HG03175 (cell line): ENCODE results near the gene OPRD1.

Experiments
- ATAC-seq: cut with Tn5 transposase; IDR thresholded peaks from one replicate; pipeline ENCODE4 v1.9.1; 2021; ENCODE audit warnings: mild to moderate bottlenecking, moderate library complexity; ENCODE audit not compliant: unreplicated experiment

Gene OPRD1

DNA sequence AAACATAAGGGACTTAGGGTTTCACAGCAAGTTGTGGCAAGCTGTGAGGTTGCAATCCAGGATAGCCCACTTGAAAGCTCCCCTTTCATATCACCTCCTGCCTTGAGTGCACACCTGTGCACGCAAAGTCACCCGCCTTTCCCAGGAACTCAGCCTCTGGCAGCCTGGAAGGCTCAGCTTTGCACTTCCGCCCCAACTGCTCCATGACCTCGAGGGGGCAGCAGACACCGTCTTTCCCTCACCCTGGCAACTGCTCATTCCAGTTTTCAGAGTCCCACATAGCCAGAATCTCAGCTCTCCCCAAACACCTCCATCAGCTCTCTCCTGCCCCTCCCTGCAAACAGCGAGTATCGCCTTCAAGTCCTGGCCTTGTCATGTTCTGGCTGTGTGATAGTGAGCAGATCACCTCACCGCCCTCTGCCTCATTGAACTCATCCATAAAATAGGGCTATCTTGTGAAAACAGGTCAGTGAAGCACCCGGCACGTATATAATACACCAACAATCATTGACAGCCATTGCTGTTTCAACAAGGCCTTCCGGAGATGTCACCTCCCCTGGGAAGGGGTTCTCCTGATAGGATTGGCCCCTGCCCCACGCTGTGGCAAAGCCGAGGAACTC lies 70.1 kb downstream of the OPRD1 start:
- no peak for ATAC-seq

GRCh38 chr1:28883242-28883616 lies 71.3 kb downstream of the OPRD1 start:
- no peak for ATAC-seq

- no peak for ATAC-seq
These were observed 73.5 kb downstream of the OPRD1 start for GRCh38 chr1:28885472-28885877.

DNA sequence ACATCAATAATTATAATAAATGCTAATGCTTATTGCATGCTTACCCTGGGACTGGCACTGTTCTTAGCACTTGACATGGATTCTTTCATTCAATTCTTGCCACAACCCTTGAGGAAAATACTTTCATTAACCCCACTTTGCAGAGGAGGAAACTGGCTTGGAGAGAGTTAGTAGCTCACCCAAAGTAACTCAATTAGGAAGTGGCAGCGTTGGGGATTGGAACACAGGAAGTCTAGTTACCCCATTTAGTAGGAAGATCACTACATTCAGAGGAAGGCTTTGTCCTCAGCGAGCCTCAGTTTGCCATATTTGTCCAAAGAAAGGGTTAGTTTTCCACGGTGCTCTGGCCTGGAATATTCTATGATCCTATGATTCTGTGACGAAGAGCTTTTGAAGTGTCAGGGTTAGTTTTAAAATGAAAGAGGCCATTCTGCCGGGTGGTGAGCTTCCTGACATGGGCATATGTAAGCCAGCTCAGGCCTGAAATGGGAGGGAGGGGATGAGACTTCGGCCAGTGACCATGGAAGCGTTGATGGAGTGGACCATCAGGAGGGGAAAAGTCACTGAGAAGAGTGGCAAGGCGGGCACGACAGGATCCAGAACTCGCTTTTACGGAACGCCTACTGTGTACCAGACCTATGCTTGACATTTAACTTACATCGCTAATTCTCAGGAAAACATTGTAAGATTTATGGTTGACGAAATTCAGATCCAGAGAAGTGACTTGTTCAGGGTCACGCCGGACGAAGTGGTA lies 74.2 kb downstream of the OPRD1 start:
- no peak for ATAC-seq

- ATAC-seq: peak; percentile 75
These were observed 74.9 kb downstream of the OPRD1 start for GRCh38 chr1:28886731-28887418.

DNA sequence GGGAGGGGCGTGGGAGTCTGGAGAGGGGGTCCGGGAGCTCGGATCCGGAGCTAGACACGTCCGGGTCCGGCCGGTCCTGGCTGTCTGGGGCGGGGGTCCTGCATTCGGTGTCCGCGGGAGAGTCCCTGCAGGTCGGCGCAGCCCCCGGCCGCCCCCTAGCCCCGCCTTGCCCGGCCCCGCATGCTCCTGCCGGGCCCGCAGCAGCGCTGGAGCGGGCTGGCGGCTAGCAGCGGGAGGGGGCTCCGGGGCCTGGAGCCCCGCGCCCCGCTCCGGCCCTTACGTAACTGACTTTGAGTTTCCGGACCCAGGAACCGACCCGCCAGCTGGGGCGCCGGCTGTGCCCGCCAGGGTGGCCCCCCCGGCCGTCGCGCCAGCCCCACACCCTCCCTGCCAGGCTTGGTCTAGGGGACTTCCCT lies 75.5 kb downstream of the OPRD1 start:
- no peak for ATAC-seq

DNA sequence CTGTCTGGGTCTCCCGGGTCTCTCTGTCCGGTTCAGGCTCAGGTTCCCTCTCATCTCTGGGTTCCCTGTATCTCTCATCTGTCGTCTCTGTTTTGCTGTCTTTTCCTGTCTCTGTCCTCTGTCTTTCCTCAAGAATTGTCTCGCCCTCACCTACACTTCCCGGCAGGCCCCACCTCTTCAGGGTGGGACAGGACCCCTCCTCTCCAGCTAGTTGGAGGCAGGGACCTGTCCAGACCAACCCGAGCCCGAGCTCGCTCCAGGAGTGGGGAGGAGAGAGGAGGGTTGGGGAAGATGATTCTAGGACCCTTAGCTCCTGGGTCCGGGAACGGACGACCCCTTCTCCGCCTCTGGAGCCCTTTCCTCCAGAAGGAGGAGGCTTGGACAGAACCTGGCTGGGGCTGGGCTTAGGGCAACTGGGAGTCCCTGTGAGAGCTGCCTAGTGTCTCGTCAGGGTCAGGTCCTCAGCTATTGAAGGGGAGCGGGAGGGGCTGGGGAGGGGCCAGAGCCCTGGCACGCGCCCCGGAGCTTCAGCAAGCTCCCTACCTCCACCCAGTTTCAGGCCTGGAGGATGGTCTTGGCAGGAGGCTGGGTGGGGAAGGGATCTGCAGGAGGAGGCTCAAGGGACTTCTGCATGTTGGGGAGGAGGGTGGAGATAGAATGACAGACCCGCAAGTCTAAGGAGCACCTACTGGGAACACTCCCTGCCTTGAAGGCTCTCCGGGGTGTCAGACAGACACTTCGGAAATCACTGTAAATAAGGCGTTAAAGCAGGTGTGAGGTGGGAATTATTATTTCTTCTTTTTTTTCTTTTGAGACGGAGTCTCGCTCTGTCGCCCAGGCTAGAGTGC lies 76.1 kb downstream of the OPRD1 start:
- no peak for ATAC-seq

DNA sequence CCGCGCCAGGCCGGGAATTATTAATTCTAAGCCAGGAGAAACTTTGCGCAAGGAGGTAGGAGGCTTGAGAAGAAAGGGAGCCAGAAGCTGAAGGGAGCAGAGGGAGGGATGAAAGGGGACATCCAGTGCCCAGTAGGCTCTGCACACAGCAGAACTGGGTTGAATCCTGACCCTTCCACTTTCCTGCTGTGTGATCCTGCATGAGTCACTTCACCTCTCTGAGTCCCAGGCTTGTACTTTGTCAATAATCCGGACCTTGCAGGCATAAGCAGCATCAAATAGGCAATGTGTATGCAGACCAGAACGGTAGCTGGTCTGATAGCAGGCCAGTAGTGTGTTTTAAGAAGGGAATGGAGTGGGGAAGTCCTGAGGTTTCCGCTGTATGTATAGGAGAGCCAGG lies 76.9 kb downstream of the OPRD1 start:
- ATAC-seq: no peak

DNA sequence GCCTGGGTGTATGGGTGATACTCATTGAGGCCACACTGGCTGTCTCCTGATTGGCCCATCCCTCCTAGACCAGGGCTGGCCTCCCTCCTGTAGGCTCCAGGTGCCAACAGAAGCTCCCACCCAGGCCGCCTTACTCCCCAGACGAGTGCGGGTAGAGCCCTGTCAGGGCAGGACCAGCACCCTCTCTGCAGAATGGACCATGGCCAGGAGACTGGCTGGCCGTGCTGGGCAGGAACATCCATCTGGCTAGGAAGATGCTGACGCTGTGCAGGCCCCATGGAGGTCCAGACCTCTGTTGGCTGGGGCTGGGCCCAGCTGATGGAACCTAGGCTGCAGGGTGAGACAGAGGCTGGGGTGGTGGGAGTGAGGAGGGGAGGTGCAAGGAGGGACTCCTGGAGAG lies 77.4 kb downstream of the OPRD1 start:
- ATAC-seq: no peak

GRCh38 chr1:28890435-28890834 lies 78.5 kb downstream of the OPRD1 start:
- no peak for ATAC-seq

DNA sequence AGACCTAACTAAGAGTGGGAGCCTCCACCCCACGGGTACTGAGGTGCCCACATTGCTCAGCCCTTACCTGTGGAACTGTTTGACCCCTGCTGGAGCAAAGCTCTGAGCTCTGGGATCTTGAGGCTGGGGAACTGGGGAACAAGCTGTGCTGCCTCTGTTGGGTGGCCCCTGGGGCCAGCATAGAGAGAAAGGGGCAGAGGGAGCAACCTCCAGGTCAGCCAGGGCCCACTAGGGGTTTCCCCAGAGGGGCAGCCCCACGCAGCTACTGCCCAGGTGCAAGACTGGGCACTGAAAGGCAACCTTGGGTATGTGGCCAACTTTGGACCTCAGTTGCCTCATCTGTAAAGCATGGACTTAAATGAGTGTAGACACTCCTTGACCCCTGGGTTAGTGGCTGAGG lies 78.9 kb downstream of the OPRD1 start:
- ATAC-seq: no peak

DNA sequence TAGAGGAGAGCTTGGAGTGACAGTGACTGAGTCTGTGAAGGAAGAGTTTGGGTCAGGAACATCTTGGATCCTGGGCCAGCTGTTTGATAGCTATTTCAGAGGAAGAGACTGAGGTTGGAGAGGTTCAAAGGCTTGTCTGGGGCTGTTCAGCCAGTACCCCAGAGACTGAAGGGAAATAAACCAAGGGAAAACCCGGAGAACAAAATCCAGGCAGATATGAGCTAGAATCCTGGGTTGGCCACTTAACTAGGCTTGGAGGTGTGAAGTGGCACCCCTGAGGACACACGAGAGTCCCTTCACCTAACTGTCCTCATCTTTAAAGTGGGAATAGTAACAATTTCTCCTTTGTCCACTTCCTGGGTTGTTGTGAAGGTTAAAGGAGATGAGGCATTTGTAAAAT lies 79.3 kb downstream of the OPRD1 start:
- ATAC-seq: no peak

- no peak for ATAC-seq
These were observed 81.6 kb downstream of the OPRD1 start for GRCh38 chr1:28893403-28894102.

- no peak for ATAC-seq
These were observed 82.8 kb downstream of the OPRD1 start for GRCh38 chr1:28894785-28895184.

- ATAC-seq: no peak
These were observed 84.1 kb downstream of the OPRD1 start for GRCh38 chr1:28895896-28896608.

DNA sequence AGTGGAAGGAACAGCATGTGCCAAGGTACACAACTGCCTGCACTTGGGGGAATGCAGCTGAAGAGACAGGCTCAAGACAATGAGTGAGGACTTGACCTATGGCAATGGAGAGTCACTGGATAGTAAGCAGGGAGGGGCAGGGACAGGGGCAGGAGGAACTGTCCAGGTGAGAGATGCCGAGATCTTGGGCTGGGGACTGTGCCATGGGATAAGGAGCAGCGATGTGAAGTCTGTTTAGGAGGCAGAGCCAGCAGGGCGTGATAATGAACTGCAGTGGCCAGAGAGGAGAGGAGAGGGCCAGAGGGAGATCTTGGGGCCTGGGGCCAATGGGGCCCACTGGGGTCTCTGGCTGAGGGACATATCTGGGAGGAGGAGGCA lies 84.6 kb downstream of the OPRD1 start:
- ATAC-seq: no peak

DNA sequence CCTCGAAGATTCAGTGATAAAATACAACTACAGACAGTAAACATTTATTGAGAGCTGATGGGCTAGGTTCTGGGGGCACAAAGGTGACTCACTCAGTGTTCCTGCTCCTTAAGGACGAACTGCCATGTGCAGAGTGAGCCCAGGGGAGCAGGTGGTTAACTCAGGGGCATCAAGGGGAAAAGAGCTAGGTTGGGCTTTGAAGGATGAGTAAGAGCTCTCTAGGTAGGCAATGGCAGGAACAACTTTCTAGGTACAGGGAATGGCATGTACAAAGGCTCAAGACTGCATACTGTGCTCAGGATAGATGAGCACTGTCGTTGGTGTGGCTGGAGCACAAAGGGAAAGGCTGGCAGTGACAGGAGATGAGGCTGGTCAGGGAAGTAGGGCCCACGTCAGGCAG lies 85.8 kb downstream of the OPRD1 start:
- no peak for ATAC-seq

DNA sequence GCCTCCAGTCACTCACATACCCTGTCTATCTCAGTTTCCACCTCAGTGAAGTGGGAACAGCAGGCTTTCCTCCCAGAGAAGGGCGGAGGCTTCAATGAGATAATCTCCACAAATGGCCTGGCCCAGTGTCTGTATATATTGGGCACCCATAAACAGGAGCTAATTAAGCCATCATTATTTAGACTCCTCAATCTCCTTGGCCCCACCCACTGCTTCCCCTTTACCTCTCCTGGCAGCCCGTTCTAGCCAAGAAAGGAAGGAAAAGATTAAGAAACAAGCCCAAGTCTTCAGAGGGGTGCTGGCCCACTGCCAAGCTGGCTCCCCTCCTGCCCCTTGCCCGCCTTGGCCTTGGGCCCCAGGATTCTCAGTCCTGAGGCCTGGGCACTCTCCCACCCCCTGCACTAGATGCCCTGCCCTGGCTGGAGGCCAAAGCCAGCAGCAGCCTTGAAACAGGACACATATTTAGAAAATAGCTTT lies 86.5 kb downstream of the OPRD1 start:
- ATAC-seq: no peak

DNA sequence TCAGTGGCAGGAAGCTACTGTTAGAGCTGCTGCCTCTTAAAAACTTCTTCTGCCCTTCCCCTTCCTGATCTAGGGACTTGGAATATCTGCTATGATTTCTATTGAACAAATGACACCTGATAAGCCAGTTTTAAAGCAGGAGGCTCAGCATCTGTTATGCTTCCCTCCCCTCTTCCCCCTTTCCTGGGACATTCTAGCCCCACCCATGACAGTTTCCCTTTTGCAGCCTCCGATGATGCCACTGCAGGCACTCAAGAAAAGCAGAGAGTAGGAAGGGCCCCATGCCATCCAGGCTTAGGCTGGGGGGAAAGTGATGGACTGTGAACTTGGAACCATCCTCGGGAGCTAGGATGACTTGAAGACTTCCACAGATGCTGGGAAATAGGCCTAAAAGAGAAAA lies 87.3 kb downstream of the OPRD1 start:
- ATAC-seq: no peak

GRCh38 chr1:28900562-28900961 lies 88.6 kb downstream of the OPRD1 start:
- ATAC-seq: no peak
